Stimulated activated CD8-positive, alpha-beta memory T cell treated with anti-CD3 and anti-CD28 coated beads, Interleukin-4, amount 100 ng/mL, for 1 hour (primary cell): ENCODE measurements around the gene TMIE.
"Not testable (repeated sequence)": the region's sequence is repeated elsewhere in the genome, so short reads cannot be mapped to it uniquely, and the experiment has no call there.

Experiments
- DNase-seq, 2 donors: peaks; one replicate each; pipeline ENCODE4 v3.0.0-alpha.2; 2020; ENCODE audit warnings: low read depth in 2 of 2, low spot score in 1 of 2

Gene TMIE

DNA sequence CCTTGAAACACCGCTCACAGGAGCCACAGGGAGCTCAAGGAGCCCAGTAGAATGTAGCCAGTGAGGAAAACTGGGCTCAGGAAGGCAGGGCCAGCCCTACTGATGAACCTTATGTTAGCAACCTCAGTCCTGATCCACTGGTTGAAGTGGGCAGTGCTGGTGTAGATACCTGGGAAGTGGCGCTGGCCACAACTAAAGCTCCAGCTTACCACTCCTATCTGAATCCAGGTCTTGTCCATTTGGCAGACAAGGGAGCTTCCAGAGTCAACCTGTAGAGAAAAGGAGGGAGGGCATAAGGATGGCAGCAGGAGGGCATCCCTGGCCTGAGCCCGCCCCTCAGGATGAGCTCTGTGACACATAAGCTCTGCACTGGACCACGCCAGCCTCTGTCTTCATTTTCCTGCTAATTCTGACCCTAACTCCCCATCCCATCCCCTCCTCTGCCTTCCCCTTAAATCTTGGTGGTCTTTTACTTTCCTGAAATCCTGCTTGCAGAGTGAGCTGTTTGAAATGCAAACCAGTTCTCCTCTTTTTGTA lies 18.6 kb downstream of the TMIE start:
- DNase-seq: no peak

DNA sequence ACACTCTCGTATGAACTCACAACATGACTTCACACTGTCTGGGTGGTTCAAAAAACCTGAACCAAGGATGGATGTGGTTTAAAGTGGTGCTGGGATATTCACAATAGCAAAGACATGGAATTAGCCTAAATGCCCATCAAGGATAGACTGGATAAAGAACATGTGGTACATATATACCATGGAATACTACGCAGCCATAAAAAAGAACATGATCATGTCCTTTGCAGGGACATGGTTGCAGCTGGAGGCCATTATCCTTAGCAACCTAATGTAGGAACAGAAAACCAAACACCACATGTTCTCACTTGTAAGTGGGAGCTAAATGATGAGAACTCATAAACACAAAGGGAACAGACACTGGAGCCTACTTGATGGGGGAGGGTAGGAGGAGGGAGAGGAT lies 19.8 kb downstream of the TMIE start:
- DNase-seq: no peak

DNA sequence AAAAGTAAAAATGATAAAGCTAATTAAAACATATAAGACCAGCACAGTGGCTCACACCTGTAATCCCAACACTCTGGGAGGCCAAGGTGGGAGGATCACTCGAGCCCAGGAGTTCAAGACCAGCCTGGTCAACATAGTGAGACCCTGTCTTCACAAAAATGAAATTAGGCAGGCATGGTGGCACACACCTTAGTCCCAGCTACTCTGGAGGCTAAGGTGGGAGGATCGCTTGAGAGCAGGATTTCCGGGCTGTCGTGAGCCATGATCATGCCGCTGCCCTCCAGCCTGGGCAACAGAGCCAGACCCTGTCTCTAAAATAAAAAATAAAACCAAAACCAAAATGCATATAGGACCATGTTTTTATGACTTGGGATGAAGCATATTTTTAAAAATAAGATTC lies 21.3 kb downstream of the TMIE start:
- no peak for DNase-seq

DNA sequence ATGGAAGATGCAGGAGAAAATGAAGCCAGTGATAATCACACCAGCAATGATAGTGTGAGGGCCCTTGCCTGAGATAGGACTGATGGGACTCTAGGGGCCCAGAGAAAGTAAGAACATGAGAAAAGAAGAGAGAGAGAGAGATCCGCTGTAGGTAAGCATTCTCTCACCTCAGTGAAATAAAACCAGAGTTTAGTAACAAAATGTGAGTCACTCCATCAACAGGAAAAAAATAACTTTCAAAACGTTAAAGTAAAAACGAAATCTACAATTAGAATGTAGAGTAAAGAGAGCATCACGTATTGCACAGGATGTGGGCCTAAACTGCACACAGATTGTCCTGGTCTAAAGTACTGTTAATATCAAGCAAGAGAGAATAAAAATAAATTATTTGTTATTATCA lies 23.2 kb downstream of the TMIE start:
- DNase-seq: no peak

DNA sequence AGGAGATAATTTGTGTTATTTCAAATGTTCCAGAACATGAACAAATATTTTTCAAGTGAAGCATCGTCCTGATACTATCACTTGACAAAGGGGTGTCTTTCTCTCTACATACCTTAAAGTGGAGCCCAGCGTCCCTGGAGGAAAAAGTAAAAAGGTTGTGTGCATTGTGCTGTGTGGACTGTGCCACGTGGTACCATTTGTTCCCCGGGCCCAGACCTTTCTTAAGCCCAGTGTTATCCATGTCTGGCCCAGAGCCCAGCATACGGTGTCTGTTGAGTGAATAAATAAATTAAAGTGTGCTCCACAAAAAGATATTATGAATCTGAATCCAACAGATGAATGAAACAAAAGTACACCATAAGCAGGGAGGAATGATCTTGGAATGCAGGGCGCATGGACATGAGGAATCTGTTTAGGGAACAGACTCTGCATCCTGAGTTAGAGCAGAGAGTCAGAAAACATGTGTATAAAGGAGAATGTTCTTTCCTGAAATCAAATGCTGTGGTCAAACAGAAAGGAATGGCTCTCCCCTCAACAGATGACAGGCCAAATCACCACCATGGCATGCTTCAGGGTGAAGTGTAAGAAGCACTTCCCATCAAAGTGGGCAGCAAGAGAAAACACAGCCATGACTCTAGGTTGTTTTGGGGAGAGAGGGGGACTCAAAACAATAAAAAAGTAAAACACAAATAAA lies 24.6 kb downstream of the TMIE start:
- DNase-seq: no peak

DNA sequence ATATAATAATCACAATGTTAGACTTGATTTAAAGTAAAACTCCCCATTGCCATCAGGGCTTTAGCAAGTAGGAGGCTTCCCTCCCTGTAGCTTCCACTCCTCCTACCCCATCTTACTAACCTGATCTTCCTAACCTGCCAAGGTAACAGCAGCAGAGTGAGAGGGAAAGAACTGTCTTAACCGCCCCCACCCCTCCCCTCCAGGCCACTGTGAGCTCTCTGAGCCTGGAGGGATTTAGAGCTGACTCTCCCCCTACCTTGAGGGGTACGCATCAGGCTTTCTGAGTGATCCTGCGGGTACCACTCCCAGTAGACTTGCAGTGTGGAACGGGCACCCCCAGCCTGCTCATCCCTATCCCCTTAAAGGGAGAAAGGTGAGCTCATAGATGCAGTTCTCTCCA lies 27.8 kb downstream of the TMIE start:
- no peak for DNase-seq

DNA sequence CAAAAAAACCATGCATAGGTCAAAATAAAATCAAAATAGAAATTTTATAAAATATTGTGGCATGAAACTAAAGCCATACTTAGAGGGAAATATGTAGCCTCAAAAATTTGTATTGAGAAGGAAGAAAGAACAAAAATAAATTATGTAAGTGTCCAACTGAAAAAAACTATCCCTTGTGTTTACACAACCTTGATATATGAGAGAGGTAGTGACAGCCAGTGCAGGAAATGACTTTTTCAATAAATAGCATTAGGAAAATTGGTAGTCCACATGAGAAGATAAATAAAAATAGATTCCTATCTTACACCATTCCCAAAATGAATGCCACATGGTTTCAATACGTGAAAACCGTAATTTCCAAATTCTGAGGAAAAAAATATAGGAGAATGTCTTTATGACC lies 29.6 kb downstream of the TMIE start:
- DNase-seq: no peak

DNA sequence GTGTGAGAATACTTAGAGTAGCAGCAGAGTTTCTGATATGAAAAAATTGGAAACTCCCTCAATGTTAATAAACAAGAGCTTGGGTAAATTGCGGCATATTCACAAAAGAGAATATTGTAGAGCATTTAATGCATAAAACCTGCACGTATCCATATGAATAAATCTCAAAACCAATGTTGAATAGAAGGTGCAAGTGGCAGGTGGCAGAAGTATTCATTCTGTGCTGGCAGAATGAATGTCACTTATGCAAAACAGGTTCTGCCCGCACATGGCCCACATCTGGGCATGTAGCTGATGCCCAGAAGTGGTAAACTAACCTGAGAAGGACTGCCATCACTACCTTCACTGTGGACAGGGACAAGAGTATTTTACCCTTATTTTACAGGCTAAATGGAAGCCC lies 30.6 kb downstream of the TMIE start:
- DNase-seq: no peak

DNA sequence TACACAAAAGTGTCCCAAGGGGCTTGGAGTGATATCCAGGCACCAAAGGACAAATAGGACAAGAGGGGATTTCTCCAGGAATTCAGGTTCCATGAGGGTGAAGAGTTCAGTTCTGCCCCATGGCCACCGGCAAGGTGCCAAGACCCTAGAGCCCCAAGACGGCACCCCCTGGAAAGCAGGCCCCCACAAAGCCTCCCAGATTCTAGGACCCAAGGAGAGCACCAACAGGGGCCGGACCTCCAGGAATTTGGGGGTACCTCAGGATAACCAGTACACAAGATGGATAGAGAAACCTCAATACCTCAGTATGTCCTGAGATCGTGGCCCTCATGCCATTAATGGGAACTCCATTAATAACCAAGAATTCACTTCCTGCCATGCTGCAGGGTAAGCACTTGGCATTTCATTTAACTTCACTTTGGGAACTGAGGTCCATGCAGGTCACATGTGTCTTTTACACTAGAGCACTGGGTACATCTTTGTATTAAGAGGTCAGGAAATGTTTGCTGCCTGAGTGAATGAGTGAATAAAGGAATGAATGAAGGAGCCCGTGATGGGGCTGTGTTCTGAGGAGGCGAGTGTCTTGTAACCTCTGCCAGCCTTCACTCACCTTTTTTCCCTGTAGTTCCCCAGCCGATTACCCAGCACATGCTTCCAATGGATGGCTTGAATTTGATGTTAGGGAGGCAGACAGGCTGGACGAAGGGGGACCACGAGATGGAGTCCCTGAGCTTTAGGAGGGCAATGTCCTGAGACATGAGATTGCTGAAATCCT lies 32.0 kb downstream of the TMIE start:
- no peak for DNase-seq

DNA sequence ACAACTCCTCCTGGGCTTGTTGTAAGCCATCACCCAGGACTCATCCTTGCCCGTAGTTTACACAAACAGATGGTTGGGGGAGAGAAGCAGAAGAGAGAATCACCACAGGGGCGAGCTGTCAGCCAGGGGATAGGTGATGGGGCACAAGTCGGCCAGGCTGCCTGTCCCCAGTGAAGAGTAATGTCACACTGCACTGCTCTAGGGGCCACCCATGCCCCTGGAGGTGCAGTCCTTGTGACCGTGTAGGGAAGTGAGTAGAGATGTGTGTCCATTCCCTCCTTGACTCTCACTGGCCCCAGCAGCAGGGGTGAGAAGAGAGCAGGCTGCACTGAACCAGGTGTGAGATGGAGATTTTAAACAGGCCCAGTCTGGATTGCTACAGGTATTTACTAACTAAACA lies 33.6 kb downstream of the TMIE start:
- no peak for DNase-seq

DNA sequence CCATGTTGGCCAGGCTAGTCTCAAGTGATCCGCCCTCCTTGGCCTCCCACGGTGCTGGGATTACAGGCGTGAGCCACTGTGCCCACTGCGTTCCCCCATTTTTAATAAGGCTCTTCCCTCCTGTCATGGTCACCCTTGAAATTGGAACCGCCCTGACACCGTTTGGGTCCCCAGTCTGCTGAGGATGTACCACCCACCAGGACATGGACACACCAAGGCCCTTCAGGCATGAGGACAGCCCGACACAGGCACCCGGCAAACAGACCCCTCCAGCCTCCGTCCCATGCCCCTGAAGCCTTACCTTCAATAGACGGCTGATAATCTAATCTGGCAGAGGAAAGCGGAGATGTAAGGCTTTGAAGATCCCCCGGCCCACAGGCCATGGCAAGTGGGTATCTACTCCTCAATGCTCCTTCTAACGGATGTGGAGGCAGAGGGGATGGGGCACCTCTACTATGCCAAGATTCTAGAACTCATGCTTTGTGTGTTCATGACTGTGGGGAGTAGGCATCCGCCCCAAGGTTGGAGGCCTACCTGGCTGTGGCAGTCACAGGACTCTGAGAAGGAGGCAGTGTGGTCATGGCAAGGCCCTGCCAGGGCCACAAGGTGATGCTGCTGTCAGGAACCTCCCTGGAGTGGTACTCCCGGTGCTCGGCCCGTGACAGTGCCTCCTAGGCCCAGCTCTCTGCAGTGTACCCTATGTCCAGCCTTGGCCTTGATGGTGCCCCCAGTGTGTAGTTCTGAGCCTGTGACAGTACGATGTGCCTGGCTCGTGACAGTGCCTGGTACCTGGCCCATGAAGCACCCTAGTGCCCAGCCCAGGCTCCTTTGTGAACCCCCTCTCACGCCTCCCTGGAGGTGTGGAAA lies 35.0 kb downstream of the TMIE start:
- no peak for DNase-seq

DNA sequence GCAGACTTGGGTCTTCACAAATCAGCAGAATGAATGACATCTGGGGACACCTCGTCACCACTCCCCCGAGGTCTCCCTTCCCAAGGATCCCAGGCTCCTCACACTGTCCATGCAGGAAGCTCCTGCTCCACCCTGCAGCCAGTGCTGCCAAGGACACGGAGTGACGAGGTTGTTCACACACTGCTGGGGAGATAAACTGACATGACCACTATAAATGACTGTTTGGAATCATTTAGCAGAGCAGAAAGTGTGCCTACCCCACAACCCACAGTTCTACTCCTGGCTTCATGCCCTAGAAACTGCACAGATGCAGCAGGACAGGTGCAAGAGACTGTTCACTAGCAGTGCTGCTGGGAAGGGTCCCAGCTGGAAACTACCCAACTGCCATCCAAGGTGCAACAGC lies 36.1 kb downstream of the TMIE start:
- no peak for DNase-seq

DNA sequence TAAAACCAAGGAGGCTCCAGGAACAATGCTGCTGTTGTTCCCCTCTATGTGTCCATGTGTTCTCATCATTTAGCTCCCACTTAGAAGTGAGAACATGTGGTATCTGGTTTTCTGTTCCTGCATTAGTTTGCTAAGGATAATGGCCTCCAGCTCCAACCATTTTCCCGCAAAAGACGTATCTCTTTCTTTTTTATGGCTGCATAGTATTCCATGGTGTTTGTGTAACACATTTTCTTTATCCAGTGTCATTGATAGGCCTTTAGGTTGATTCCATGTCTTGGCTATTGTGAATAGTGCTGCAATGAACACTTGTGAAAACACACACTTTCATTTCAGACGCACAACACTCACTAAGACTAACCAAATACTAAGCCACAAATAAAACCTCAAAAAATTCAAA lies 38.4 kb downstream of the TMIE start:
- not testable (repeated sequence) for DNase-seq

DNA sequence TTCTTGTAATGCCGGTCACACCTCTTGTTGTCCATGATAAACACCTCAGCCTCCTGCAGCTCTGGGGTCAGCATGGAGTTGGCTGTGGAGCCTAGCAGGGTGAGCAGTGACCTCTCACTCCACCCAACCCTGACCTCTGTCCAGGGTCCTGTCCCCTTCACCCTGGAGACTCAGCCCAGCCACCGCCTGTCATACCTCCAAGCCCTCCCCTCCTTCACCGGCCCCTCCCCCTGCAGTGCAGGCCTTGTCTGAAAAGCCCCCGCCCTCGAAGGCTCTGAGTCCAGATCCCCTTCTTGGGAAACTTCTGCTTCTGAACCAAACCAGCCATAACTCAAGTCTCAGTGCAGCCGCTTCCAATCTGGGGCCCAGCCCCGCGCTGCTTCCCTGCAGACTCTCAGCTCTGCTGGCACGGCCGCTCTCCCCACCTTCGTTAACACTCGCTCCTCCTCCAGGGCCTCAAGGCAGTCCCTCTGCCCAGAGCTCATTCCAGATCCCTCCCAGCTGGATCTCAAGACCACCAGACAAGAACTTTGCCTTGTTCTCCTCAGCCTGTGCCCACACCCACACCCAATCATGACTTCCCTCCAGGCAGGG lies 41.9 kb downstream of the TMIE start:
- no peak for DNase-seq

DNA sequence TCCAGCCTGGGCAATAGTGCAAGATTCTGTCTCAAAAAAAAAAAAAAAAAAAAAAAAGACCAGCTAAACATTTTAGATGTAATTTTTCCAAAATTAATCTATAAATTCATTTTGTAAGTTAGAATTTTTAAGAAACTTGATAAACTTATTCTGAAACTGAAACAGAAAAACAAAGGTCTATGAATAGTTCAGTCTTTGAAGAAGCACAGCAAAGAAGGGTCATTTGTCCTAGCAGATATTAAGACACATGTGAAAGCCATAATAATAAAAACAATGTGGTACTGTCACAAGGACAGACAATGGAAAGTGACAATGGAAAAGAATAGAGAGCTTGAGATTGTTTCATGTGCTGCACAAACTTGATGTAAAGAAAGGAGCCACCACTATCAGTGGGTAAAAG lies 45.5 kb downstream of the TMIE start:
- DNase-seq: no peak

DNA sequence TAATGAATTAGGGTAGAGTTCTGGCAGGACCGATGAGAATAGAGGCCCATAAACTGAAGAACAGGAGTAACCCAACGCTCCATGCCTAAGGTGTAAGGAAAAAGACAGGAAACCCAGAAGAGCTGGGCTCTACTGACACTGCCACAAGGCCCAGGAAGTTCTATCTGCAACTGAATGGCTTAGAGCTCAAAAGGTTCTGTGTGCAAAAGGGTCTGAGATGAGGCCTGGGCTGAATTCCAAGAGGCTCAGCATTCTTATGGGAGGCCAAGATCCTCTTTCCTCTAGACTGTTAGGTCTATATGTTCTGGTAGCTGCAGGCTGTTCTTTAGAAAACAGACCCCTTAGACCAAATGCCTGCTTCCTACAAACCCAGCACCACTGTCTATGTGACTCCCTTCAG lies 47.0 kb downstream of the TMIE start:
- no peak for DNase-seq

DNA sequence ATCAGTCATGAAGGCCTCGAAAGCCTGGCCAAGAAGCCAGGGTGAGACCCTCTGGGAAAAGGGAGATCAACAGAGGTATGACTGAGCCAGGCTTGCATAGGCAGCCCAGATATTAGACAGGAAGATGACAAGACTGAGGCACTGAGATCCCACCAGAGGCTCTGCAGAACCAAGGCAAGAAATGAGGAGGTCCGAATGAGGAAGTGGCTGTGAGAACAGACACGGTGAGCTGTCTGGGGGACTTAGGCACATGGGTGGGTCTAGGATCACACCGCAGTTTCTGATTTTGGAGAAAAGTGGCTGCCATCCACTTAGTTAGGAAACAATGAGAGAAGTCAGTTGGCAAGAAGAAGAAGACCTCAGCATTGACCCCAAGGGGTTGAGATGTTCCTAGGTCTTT lies 47.9 kb downstream of the TMIE start:
- no peak for DNase-seq

DNA sequence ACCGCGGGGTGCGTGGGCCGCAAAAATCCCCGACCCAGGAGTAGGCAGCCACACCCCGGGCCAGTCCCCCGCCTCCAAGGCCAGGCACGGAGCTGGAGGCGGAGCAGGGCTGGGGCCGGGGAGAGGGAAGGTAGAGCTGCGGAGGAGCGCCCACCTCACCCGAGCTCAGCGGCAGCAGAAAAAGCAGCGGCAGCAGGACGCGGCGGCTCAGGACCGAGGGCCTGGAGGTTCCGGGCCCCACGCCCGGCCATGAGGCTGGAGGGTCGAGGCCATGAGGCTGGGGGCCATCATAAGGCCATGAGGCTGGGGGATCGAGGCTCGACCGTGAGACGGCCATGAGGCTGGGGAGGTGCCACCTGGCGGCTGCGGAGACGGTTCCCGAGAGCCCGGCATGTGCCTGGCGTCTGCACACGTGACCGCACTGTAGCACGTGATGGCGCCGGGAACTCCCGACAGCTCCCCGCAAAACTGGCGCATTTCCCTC lies 49.4 kb downstream of the TMIE start:
- DNase-seq: no peak

DNA sequence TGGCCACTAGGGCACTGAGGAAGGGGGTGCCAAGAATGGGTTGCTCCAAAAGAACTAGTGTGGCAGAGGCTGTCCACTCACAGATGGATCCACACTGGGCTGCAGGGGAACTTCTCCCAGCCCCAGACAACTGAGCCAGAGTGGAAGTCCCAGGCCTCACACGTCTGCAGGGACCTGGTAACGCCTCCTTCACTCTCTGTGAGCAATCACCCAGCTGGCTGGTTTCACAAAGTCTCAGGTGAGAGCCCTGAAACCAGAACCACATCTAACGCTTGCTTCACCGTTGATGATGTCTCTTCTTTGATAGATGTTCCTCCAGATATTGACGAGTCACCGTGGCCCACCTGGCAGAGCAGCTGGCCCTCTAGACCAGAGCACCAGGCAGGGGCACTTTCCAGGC lies 51.9 kb downstream of the TMIE start:
- DNase-seq: not testable (repeated sequence)

DNA sequence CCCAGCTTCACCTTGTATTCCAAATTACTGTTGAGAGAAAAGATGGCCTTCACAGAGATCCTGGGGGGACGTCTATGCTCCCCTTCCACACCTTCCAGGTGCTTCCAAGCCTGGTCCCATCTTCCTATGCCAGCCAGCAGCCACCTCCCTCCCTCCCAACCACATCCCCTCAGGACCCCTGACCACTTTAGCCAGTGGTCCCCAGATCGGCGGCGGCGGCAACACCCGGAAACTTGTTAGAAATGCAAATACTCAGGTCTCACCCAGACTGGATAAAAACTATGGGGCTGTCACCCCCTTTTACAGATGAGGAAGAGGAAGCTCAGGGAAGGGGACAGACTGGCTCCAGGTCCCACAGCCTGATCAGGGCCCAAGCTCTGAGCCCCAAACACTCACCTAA lies 54.5 kb downstream of the TMIE start:
- DNase-seq: no peak

DNA sequence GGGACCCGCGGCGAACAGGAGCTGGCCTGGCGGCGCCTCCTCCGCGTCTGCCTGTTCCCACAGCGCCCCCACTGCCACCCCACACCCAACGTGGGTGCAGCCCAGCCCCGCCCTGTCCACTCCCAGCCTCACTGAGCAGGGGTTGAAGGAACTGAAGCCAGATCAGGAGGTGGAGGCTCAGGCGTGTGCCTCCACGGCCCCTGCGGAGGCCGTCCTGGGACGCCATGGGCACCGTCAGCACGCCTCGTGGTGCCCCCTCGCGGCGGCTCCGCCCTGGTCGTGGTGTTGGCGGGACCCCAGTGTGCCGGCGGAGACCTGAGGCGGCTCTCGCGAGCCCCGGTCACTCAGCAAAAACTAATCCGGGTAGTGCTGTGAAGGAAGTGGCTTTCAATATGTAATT lies 55.5 kb downstream of the TMIE start:
- DNase-seq: no peak
